Prostate gland (tissue), 2 donors: ENCODE measurements around the gene ANKS1B. TPM values are rescaled to one million over a fixed set of nuclear protein-coding genes. Genes with fewer than 3 reads are reported as not detected.

Source experiments
- DNase-seq: peaks from one replicate; pipeline ENCODE4 v3.0.0-alpha.2; 2019; ENCODE audit warnings: low spot score
- H3K27ac ChIP-seq, 2 donors: fragments of 200-600 bp; sonication (generic); 2 replicates each; pipeline ENCODE4 v1.5.1; 2017 to 2019
- H3K27me3 ChIP-seq: fragments of 200-600 bp; sonication (generic); replicated peaks from 2 replicates; pipeline ENCODE4 v1.5.1; 2019; ENCODE audit not compliant: insufficient read depth
- H3K36me3 ChIP-seq, 2 donors: fragments of 200-600 bp; sonication (generic); 1 replicate in 1 of 2; 2 replicates in 1 of 2; pipeline versions ENCODE4 v1.5.1 to v1.8.1; 2017 to 2019
- H3K4me1 ChIP-seq: fragments of 200-600 bp; sonication (generic); replicated peaks from 2 replicates; pipeline ENCODE4 v1.5.1; 2019
- H3K4me3 ChIP-seq, 2 donors: fragments of 200-600 bp; sonication (generic); 2 replicates each; pipeline ENCODE4 v1.5.1; 2017 to 2019
- H3K9me3 ChIP-seq: fragments of 200-600 bp; sonication (generic); 2 replicates; pipeline ENCODE4 v1.5.1; 2017
- CTCF ChIP-seq, 4 experiments: fragments of 200-600 bp in 2 of 4; fragments of 450-650 bp in 2 of 4; sonication (generic) in 2 of 4; IDR thresholded peaks; 1 replicate in 3 of 4; 2 replicates in 1 of 4; pipeline ENCODE4 v1.5.1; 2016 to 2019; ENCODE audit warnings: antibody characterized with exemption in 4 of 4, mild to moderate bottlenecking in 2 of 4, moderate library complexity in 2 of 4
- POLR2A ChIP-seq: fragments of 450-650 bp; IDR thresholded peaks from one replicate; pipeline ENCODE4 v1.6.1; 2016; ENCODE audit warnings: antibody characterized with exemption, mild to moderate bottlenecking
- POLR2AphosphoS5 ChIP-seq: sonication (generic); formaldehyde crosslinking; IDR thresholded peaks from one replicate; pipeline ENCODE4 v1.6.1; 2017; ENCODE audit warnings: antibody characterized with exemption
- WGBS: methylation state at CpG from one replicate; pipeline ENCODE4 v1.1.5; 2018; 5-methylcytosine and 5-hydroxymethylcytosine counted together
- intact Hi-C: fragments of 100-400 bp; cut with DNase I; formaldehyde crosslinking; loops from one replicate; pipeline ENCODE4 v1.14.2; 2022
- total RNA-seq, 2 donors: library from RNA; depleted of rRNA; stranded (reverse); fragments of >200 nt; gene quantifications; one replicate each; pipeline ENCODE4 v1.1.0, GENCODE V29; 2016

ANKS1B gene
- total RNA-seq, 2 donors from 2014 or later: 13.0 to 17.4 TPM

- Histone ChIP-seq H3K27ac (no peak overlapping the region), H3K27me3 (no peaks in the 10 kb centered on the region), H3K4me3 (no peak overlapping the region), H3K36me3 (no peaks in the 10 kb centered on the region), H3K9me3 (no peaks in the 10 kb centered on the region), H3K4me1 (no peaks in the 10 kb centered on the region)
- intact Hi-C loops: no loop called here
- WGBS: 50% methylated on average over 5 of the region's 5 CpGs
- no peak for DNase-seq
- no peak for TF ChIP-seq POLR2A
- no peak for TF ChIP-seq POLR2AphosphoS5
- TF ChIP-seq CTCF (IDR thresholded peaks at IDR 0.05): no peak
Measured at GRCh38 chr12:98754095-98754494, 1230.6 kb downstream of the ANKS1B start.

GRCh38 chr12:98752726-98753125 lies 1232.0 kb downstream of the ANKS1B start:
- H3K27me3 ChIP-seq: no peaks in the 10 kb centered on the region
- no peak for TF ChIP-seq CTCF (IDR thresholded peaks at IDR 0.05)
- TF ChIP-seq POLR2A: no peak
- TF ChIP-seq POLR2AphosphoS5: no peak
- no peaks in the 10 kb centered on the region for H3K9me3 ChIP-seq
- intact Hi-C loops: no loop called here
- no peak overlapping the region for H3K4me3 ChIP-seq
- H3K36me3 ChIP-seq: no peaks in the 10 kb centered on the region
- H3K4me1 ChIP-seq: no peaks in the 10 kb centered on the region
- no peak for DNase-seq
- no peak overlapping the region for H3K27ac ChIP-seq
- WGBS: 86% methylated on average over 5 of the region's 5 CpGs

- Histone ChIP-seq H3K27ac (no peak overlapping the region), H3K4me3 (no peak overlapping the region), H3K36me3 (no peaks in the 10 kb centered on the region), H3K27me3 (no peaks in the 10 kb centered on the region), H3K4me1 (no peaks in the 10 kb centered on the region), H3K9me3 (no peaks in the 10 kb centered on the region)
- intact Hi-C loops: no loop called here
- 89% methylated on average over 4 of the region's 4 CpGs for WGBS
- no peak for DNase-seq
- TF ChIP-seq POLR2AphosphoS5 (no peak), POLR2A (no peak), CTCF (IDR thresholded peaks at IDR 0.05) (no peak)
Measured at GRCh38 chr12:98751580-98752115, 1233.1 kb downstream of the ANKS1B start.

- Histone ChIP-seq H3K4me3 (no peak overlapping the region), H3K9me3 (no peaks in the 10 kb centered on the region), H3K36me3 (no peaks in the 10 kb centered on the region), H3K27me3 (no peaks in the 10 kb centered on the region), H3K4me1 (no peaks in the 10 kb centered on the region), H3K27ac (no peak overlapping the region)
- intact Hi-C loops: no loop called here
- 47% methylated on average over 9 of the region's 9 CpGs for WGBS
- TF ChIP-seq POLR2A (no peak), CTCF (IDR thresholded peaks at IDR 0.05) (no peak), POLR2AphosphoS5 (no peak)
- no peak for DNase-seq
Measured at GRCh38 chr12:98750511-98750910, 1234.2 kb downstream of the ANKS1B start.

GRCh38 chr12:98748463-98748862 lies 1236.3 kb downstream of the ANKS1B start:
- Histone ChIP-seq H3K4me3 (no peak overlapping the region), H3K9me3 (no peaks in the 10 kb centered on the region), H3K27ac (no peak overlapping the region), H3K27me3 (no peaks in the 10 kb centered on the region), H3K36me3 (no peaks in the 10 kb centered on the region), H3K4me1 (no peaks in the 10 kb centered on the region)
- intact Hi-C loops: no loop called here
- DNase-seq: no peak
- WGBS: 89% methylated on average over 3 of the region's 3 CpGs
- TF ChIP-seq POLR2AphosphoS5: no peak
- no peak for TF ChIP-seq POLR2A
- TF ChIP-seq CTCF (IDR thresholded peaks at IDR 0.05): no peak
